Glomerular visceral epithelial cell (primary cell): ENCODE measurements around the gene PTOV1.

ENCODE experiments used
- DNase-seq: peaks from one replicate; pipeline ENCODE4 v3.0.0-alpha.2; 2016; ENCODE audit errors: extremely low spot score

PTOV1 gene

DNA sequence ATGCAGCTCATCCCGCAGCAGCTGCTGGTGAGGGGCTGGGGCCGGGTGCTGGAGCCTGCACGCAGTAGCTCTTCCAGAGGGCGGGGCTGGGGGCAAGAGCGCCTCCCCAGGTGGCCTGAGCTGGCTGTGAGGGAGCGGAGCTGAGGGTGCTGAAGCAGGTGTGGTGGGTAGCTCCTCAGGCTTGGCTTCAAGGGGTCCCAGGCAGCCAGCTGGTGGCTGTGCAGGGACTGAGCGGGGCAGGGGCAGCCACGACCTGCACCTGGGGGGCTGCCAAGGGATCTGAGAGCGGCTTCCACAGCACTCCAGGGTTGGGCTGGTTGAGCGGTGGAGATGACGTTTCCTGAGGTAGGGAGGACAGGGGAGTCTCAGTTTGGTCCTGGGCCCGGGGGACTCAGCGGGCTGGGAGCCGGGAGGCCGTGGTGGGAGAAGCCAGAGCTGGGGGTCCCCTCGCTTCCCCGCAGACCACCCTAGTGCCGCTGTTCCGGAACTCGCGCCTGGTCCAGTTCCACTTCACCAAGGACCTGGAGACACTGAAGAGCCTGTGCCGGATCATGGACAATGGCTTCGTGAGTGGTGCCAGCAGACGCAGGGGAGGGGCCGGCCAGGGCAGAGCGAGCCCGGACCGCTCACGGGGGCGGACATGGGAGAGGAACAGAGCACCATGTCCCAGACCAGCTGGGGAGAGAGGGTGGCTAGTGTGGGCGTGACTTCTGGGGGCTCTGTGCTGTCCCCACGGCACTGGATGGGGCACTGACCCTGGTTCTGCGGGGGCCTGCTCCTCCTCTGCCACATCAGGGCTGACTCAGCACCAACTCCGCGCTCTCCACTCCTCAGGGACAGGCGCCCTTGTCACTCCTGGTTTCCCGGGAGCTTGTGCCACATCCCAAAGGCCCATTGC is 7.4 kb downstream of the PTOV1 start:
- DNase-seq, result no peak

DNA sequence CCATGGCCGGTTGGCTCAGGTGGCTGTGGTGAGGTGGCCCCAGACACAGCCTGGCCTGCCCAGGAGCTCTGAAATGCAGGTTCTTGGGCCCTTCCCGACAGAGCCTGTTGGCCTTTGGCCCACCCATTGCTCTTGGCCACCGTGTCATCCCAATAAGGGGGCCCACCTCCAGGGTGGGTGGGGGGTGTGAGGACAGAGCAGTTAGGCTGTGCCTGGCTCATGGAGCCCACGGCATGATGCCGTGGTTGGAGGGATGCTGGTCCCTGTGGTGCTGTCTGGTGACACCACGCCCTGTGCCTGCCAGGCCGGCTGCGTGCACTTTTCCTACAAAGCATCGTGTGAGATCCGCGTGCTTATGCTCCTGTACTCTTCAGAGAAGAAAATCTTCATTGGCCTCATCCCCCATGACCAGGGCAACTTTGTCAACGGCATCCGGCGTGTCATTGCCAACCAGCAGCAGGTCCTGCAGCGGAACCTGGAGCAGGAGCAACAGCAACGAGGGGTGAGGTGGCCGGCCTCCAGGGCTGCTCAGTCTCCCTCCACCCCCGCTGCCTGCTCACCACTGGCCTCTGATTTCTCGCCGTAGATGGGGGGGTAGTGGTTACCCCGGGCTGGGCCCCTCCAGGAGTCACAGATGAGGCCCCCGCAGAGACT is 8.8 kb downstream of the PTOV1 start:
- no peak for DNase-seq

DNA sequence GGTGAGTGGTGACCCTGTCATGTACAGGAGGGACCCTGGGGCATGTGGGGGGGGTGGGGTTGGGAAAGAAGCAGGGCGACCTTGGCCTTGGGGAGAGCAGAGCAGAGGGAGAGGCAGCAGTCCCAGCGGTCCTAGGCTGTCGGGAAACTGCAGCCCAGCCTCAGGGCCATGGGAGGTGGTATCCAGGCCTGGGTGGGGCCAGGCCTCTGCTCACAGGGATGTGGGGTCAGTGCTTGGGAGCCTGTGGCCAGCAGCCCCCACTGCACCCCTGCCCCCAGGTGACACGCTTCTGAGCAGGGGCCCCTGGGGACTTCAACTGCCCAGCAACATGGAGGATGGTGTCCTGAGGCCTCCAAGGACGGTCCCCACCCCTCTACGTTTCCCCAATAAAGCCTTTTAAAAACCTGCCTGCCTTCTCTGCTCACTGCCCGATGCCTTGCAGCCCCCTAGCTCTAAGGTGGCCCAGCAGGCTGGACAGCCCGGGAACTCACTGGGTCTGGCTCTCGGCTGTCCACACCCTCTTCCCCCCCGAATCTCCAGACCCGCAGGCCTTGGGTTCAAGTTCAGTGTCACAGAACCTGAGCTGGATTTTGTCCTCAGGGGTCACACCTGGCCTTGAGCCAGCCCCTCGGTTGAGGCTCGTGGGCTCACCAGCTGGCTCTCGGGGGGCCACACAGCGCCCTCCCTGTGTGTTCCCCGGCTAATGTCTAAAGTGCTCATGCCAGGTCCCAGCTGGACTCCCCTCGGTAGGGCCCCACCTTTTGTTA is 9.6 kb downstream of the PTOV1 start:
- no peak for DNase-seq

DNA sequence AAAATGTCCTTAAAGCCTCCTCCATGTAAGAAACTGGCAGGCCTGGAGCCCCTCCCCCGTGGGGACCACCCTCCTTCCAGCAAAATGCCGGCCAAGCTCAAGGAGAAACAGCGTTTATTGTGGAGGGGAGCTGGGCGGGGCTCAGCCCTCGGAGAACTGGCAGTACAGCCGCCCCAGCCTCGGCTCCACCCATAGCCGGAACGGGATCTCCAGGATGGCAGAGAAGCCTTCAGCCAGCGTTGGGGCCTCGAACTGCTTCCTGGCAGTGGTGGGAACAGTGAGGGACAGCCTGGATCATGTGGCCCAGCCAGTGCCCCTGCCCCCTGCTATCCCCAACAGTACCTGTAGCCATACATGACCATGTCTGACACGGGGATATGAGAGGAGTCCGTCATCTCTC is 10.1 kb downstream of the PTOV1 start:
- no peak for DNase-seq

DNA sequence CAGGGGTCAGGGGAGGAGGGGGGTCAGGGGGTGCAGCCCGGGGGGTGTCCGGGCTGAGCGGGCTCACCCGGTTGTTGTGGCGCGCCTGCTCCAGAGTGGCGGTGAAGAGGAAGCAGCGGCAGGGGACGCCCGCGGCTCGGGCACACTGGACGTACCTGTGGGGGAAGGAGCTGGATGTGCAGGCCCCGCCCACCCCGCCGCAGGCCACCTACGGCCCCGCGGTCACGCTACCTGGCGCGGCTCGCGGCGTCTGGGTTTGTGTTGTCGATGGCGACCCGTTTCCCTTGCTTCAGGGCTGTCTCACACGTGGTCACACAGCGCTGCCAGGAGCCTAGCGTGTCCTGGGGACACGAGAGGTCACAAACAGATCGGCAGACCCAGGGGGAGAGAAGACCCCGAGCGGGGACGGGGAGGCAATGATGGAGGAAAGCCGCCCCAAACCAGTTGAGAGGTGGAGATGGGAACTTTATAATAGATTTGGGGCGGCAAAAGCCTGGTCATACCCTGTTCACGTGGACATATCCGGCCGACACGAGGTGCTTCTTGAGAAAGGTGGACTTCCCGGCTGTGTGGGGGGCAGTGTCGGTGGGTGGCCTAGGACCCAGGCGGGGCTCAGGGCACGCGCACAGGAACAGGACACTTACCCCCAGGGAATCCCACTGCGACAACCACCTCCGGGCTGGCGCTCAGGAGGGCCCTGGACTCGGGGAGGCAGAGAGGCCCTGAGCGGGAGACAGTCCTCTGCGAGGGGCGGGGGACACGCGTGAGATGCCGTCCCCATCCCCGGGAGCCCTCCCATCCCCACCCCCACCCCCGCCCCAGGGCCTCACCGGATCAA is 10.8 kb downstream of the PTOV1 start:
- no peak for DNase-seq

DNA sequence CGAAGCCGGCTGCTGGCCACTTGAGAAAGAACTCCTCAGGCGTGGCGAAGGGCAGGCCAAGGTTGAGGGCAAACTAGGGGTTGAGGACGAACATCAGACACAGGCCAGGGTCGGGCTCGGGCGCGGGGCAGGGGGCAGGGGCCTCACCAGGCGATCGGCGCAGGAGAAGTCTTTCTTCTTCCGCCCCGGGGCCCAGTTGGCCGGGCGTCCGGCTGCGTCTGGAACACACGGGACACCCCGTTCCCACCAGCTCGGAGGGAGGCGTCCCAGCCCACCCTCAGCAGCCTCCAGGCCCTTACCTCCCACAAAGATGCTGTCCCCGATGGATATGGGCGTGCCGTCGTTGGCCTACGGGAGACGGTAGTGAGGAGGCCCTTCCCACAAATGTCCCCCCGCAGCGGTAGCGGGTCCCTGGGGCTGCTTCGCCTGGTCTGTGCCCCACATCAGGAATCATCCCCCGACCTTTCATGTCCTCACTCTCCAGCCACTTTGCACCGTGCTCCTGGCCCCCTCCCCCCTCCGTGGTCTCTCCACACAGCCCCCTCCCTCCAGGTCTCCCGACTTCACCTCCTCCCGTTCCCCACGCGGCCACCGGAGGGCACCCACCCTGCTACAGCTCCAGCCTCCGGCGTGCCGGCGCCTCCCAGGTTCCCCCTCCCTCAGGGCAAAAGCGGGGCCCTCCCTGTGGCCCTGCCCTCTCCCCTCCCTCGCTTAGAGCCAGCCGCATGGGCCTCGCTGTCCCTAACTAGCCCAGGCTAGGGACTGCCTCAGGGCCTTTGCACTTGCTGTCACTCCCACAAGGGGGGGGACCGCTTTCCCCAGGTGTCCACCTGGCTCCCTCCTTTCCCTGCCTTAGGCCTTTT is 11.7 kb downstream of the PTOV1 start:
- DNase-seq, result no peak

DNA sequence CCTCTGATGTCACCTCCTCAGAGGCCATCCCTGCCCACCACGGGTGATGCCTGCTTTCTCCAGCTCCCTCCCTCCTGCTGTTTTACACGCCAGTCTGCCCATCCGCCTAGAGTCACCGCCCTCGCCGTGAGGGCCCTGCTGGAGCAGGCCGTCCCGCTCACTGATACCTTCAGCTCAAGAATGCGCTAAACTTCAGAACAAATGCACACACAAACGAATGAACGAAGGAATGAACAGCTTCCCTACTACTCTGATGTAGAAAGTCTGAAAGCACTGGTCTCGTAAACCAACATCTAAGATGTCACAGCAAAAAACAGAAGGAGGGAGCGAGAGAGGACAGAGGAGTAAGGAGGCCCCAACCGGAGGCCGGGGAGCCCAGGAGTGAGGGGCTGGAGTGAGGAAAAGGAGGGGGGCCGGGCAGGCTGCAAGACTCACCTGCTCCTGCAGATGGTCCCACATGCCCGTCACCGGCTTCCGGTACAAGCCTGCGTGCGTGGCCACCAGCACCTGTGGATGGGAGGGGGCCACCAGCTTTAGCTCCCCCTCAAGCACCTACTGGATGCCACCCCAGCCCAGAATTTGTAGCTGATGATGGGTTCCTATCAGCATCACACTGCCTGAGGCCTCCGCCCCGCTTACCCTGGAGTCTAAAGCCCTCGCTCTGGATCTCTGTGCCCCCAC is 12.4 kb downstream of the PTOV1 start:
- DNase-seq, result no peak

DNA sequence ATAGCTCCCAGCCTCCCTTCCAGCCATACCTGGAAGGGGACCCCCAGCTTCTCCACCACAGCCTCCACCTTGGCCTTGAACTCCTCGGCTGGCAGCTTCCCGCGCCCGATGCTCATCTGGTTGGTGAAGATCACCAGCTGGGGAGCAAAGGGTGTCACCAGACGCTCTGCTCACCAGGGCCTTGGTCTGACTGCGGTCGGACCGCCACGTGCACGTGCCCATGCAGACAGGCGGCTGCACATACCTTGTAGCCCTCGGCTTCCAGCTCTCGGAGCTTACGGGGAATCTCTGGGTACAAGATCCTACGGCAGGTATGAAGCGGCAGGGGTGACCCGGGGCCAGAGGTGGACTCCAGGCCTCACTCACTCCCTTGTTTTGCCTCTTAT is 13.0 kb downstream of the PTOV1 start:
- no peak for DNase-seq

DNA sequence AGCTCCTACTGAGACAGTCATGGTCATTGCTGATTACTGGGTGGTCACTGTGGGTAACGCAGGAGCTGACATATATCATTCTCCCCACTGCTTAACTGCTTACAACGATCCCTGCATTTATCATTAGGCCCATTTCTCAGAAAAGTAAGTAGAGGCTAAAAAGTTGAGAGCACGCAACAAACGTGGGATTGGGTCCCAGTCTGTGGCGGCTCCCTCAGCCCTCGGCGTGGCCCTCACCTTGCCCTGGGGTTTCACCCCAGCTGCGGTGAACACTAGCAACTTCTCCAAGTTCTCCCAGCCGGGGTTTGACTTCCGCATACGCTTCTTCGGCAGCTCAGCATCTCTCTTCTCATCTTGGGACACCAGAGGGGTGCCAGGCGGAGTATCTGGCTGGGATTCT is 13.9 kb downstream of the PTOV1 start:
- DNase-seq, result no peak

DNA sequence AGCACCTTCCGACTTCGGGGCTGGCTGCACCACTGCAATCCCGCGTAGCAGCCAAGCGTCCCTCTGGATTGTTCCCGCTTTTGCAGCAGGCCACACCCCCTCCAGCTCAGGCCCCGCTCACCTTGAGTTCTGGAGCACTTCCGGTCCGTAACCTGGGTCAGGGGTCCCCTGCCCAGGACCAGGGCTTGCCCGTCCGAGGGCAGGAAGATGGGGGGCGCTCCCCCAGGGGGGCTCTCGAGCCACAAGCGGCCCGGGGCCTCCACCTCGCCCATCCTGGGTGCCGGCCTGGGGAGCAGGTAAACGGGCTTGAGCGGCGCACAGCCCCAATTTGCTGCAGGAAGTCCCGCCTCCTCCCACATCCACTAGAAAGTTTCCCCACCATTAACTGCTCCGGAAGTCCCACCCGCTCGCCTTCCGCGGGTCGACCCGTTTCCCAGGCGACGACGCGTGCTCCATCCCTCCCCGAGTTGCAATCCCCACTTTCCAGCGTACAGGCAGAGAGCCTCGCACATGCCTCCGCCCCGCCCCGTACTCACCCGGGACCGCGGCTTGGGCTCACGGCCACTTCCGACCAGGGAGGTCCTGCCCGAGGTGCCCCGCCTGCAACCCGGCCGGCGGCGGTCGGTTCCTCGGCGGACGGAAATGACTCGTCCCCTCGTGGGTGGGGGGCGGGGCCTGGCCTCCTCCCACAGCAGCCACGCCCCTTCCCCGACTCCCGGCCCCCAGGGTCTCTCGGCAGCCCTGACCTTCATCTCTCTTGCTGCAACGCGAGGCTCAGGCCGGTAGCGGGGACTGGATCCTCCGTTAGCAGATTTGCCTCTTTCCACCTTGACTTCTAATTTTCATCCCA is 16.2 kb downstream of the PTOV1 start, which contains the start of gene PNKP:
Gene PNKP (minus strand): TSS at position 644 of the 850 bp plus-strand sequence. CDS start 372 bp downstream, at position 272.
- DNase-seq, result peak; percentile 95

DNA sequence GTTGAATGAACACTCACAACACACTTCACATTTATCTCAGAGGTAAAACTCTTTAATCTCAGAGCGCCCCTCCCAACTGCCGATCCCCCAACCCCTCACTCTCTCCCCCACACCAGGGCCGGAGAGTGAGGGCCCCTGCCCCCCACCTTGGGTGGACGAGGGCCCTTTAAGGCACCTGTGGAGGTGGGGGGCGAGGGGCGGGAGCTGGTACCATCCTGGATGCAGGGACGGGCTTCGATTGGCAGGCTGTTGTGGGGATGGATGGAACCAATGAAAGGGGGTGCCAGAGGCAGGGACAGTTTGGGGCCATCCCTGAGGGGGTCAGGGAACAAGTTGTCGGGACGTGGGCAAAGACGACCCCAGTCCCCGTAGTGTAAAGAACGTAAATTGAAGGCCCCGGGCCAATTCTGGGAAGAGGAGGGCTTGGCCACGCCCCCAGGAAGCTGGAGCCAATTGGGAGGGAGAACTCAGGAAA is 18.1 kb downstream of the PTOV1 start:
- no peak for DNase-seq

DNA sequence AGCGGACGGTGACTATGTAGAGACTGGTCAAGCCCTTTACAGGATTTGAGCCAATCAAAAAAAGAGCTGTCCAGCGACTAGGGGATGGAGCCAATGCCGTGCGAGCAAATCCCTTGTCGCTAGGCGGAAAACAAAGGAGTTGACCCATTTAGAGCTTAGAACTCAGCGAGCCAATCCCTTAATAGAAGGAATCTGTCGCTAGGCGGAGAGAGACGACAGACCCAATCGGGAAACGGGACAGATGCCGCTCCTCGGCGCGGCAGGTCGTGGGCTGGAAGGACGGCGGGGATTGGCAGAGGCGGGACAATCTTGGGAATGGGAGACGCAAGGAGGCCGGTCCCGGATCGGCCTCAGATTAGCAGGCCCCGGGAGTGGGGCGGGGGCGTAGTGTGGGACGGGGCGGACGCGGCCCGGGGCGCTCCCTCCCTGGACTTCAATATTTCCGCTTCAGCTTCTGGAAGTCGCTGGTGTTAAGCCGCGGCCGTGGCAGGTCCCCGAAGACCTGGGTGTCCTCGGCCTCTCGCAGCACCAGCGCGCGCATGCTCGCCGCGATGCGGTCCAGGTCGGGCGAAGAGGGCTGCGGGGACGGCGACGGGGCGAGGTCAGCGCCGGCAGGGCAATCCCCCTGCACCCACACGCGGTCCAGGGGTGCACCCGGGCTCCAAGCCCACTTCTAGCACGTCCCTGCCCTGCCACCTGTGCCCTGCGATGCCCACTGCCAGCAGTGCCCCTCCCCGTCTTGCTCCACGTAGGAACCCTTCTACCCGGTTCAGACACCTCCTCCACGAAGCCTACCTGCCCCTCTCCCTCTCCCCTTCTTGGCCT is 18.7 kb downstream of the PTOV1 start:
- peak; percentile 100 for DNase-seq

DNA sequence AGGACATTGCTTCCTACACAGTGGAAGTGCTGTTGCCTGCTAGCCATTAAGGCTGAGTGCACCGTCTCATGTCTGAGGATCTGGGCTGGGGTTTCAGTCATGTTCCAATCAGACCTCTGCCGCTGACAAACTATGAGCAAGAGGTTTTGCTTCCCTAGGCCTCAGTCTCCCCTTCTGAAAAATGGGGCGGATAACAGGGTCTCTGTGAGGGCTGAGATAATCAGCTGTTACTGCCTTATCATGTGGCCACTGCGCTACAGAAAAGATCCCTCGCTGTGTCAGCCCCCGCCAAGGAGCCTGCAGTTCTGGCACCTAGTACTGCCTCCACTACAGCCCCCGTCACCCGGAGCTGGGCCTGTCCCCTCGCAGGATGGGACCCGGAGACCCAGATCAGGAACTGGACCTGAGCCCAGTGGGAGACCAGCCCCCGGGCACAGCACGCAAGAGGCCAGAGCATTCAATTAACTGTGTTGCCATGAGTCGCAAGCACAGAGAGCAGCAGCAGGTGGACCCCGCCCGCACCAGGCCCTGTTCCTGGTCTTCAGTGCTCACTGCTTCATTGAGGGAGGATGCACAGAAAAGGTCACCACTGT is 19.4 kb downstream of the PTOV1 start:
- no peak for DNase-seq

DNA sequence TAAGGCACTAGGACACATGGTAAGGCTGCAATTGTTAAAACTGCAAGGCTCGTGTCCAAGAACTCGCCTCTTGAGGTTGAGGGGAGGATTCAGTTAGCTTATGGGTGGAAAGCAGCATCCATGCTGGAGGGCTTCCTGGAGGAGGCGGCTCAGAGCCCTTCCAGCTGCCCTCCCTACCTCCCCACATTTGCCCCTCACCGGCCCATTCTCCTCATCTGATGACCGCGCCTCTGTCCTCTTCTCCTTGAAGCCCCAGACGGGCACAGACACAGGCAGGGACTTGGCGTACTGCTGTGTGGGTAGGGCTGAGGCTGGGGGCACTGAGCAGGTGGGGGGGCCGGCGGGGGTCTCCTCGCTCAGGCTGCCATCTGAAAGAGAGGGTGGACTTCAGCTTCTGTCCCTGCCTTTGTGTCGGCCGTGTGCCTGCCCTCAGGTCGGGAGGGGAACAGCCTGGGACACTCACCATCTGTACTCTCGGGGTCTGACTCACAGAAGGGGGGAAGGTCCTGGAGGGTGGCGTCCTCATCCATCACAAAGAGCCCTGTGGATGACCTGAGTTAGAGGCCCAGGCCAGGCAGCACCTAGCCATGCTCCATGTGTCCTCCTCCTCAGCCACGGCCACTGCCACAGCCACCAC is 20.5 kb downstream of the PTOV1 start:
- DNase-seq, result no peak

DNA sequence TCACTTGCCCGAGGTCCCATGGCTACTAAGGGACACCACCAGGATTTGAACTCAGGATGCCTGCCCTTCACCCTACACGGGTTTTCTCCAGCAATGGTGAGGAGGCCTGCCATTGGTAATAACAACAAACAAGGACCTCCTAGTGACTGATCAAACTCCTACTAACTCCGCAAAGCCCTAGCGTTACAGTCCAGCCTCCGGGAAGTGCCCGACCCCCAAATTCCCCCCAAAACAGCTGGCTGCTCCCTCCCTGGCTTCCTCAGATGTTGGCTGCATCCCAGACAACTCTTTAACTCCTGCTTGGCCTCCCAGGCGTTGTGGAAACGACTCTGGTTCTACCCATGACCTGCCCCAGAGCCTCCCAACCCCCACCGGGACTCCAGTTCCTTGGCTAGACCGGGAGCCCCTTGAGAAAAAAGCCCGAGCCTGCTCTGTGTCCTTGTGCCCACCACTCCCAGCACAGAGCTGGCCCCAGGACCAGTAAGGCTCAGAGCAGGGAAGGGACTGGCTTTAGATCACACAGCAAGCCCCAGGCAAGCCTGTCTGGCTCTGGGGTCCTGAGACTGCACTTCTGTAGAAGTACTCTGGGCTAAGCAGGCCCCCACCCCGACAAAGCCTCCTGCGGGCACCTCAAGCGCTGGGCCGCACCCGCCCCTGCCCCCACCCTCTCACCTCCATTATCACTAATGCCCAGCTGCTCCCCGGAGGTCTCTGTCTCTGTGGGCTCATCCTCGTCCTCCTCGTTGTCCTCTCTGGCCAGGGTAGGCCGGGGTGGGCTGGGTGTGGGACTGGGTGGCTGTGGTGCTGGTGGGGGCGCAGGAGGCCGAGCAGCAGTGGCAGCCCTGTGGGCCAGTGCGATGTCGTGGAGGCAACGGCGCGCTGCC is 21.5 kb downstream of the PTOV1 start:
- no peak for DNase-seq

DNA sequence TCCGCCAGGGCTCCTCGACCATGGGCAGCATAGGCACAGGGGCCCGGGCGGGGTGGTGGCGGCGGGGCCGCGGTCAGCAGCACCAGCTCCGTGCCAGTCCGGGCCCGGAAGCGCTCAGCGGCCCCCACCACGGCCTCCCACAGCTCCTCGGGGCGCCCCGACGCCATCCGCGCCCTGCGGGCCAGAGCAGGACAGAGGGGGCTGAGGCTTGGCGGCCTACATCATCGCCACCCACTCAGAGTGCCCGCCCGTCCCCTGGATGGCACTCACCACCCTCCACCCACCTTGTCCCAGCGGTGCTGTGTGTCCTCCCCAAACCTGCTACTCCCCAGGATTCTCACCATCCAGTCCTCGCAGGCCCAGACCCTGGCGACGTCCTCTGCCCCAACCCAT is 22.2 kb downstream of the PTOV1 start:
- DNase-seq, result no peak
